ENCODE data around the gene GP9. TPM values are rescaled to one million over a fixed set of nuclear protein-coding genes. Genes with fewer than 3 reads are reported as not detected.
"Not testable (repeated sequence)": the region's sequence is repeated elsewhere in the genome, so short reads cannot be mapped to it uniquely, and the experiment has no call there.

Gene GP9
- total RNA-seq, 6 experiments from 2014 or later = 0.50 TPM; not detected in 5

DNA sequence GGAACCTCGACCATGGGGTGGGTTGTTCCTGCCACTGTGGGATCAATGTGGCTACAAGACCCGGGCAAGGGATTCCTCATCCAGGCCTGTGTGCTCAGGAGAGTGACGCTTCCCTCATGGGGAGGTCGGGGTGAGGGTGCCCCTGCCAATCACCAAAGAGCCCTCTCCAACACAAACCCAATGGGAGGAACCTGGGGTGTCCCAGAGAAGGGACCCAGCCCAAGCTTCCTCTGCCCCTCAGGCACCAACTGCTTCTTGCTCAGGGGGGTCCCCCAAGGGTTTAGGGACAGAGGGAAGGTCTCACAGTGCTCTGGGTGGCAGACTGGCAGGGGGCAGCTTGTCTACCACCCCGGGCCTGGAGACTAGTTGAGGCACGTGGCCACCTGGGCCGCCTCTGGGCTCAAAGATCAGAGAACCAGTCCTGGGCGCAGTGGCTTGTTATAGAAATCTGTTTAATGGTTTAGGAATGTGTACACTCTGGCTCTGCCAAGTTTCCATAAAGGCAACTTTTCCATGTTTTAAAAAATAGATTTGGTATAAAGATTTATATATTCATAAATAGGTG, 26.6 kb downstream of the GP9 start:
- Histone ChIP-seq H3K9me3 (no peaks in the 10 kb centered on the region), H3K4me1 (no peaks in the 10 kb centered on the region), H3K36me3 (peaks cover 0 to 11% (median 4%) of the 10 kb centered on the region in 4 donors), H3K27ac (peak overlapping the region; percentile 40 to 57 (median 51)), H3K4me3 (no peak overlapping the region), H3K27me3 (no peaks in the 10 kb centered on the region)
- TF ChIP-seq, protein P1, sequence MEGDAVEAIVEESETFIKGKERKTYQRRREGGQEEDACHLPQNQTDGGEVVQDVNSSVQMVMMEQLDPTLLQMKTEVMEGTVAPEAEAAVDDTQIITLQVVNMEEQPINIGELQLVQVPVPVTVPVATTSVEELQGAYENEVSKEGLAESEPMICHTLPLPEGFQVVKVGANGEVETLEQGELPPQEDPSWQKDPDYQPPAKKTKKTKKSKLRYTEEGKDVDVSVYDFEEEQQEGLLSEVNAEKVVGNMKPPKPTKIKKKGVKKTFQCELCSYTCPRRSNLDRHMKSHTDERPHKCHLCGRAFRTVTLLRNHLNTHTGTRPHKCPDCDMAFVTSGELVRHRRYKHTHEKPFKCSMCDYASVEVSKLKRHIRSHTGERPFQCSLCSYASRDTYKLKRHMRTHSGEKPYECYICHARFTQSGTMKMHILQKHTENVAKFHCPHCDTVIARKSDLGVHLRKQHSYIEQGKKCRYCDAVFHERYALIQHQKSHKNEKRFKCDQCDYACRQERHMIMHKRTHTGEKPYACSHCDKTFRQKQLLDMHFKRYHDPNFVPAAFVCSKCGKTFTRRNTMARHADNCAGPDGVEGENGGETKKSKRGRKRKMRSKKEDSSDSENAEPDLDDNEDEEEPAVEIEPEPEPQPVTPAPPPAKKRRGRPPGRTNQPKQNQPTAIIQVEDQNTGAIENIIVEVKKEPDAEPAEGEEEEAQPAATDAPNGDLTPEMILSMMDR (IDR thresholded peaks at IDR 0.05) = no peak
- no peak for TF ChIP-seq POLR2A (IDR thresholded peaks at IDR 0.05)
- WGBS (ENCODE audit: insufficient coverage, low coverage, low lambda C conversion rate, missing lambda C conversion rate) = no CpG with 5 or more reads among the region's 8 CpGs
- intact Hi-C loops (cut with DNase I) = no loop called here
- ATAC-seq (peak in 2 of 4 donors; percentile 3 to 20), DNase-seq (no peak)

DNA sequence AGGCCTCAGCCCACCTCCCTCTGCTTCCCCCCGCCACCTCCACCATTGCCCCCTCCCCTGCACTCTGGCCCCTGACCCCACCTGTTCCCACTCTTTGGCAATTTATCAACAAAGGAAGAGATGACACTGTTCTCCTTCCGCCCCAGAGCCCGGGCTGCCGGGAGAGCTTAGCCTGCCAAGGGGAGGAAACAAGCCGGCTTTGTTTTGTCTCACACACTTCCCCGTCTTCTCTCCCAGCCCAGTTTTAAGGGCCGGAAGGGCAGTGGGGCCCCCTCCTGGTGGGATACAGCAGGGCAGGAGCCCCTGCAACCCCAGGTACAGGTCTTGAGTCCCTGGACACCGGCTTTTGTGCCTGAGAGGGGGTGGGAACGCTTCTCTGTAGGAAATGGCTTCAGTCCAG, 27.3 kb downstream of the GP9 start:
- H3K9me3 ChIP-seq; H3K27ac ChIP-seq; DNase-seq; H3K4me3 ChIP-seq; H3K4me1 ChIP-seq; H3K27me3 ChIP-seq; intact Hi-C loops (cut with DNase I): not testable (repeated sequence)
- ATAC-seq = peak; percentile 66 to 76 (median 71)
- no CpG with 5 or more reads among the region's 9 CpGs for WGBS (ENCODE audit: insufficient coverage, low coverage, low lambda C conversion rate, missing lambda C conversion rate)
- peaks cover 0 to 15% (median 5%) of the 10 kb centered on the region in 4 donors for H3K36me3 ChIP-seq

DNA sequence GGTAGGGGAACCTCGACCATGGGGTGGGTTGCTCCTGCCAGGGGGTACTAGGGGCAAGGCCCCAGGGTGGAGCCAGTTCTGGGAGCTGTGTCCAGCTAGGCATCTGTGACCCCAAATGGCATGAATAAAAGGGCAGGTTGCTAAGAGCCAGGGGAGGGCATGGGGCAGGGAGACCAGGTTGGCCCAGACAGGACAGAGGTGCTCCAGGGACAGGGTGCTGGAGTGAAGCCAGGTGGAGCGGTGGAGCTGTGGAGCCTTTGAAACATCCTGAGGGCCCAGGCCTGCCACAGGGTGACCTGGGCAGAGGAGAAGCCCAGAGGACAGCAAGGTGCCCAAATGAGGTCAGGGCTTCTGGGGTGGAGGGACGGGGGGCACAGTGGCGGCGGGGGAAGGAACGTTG, 27.7 kb downstream of the GP9 start:
- intact Hi-C loops (cut with DNase I); H3K4me1 ChIP-seq; H3K27ac ChIP-seq; DNase-seq; H3K9me3 ChIP-seq; H3K4me3 ChIP-seq; H3K27me3 ChIP-seq: not testable (repeated sequence)
- WGBS (ENCODE audit: insufficient coverage, low coverage, low lambda C conversion rate, missing lambda C conversion rate) = no CpG with 5 or more reads among the region's 6 CpGs
- peak; percentile 14 to 77 (median 68) for ATAC-seq
- H3K36me3 ChIP-seq = peaks cover 0 to 19% (median 6%) of the 10 kb centered on the region in 4 donors

DNA sequence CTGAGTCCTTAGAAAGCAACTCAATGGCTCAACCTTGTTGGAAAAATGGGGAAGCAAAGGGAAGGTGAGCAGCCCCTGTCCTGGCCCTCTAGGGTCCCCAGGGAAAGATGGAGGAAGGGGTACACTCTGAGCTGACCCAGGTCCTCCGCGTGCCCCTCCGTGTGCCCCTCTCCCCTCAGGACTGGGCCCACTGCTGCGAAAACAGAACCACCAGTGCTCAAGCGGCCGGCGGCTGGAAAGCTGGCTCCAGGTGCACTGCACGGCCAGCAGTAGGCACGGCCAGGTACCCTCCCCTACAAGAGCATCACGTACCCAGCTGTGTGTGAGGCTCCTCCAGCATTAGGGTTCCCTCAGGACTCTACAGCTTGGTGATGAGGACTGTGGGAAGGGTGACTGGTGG, 34.7 kb downstream of the GP9 start:
- TF ChIP-seq, protein P1 (IDR thresholded peaks at IDR 0.05) = no peak
- no peak for TF ChIP-seq POLR2A (IDR thresholded peaks at IDR 0.05)
- WGBS (ENCODE audit: insufficient coverage, low coverage, low lambda C conversion rate, missing lambda C conversion rate) = no CpG with 5 or more reads among the region's 10 CpGs
- H3K36me3 ChIP-seq = peaks cover 0 to 29% (median 15%) of the 10 kb centered on the region in 4 donors
- H3K4me1 ChIP-seq = no peaks in the 10 kb centered on the region
- H3K4me3 ChIP-seq = no peak overlapping the region
- H3K9me3 ChIP-seq = no peaks in the 10 kb centered on the region
- H3K27ac ChIP-seq = no peak overlapping the region
- intact Hi-C loops (cut with DNase I) = no loop called here
- ATAC-seq (peak in 1 of 4 donors; percentile 5), DNase-seq (no peak)
- no peaks in the 10 kb centered on the region for H3K27me3 ChIP-seq

DNA sequence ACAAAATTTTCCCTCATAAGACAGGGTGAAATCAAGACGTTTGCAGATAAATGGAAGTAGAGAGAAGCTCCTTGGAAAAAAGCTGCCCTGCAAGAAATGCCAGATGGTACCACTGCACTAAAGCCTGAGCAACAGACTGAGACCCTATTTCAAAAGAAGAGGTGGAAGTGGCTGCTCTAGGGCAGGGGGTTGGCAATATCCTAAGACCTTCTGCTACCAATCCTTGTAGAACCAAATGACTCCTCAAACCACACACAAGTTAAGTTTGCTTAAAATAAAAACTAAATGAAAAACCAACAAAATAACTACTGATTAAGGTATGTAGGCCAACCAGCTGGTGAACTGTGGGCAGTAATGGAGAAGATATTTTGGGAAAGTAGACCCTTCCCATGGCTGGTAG, 39.7 kb downstream of the GP9 start:
- WGBS (ENCODE audit: insufficient coverage, low coverage, low lambda C conversion rate, missing lambda C conversion rate) = 69% methylated on average over 1 of the region's 1 CpG
- Histone ChIP-seq H3K9me3 (no peaks in the 10 kb centered on the region), H3K27me3 (no peaks in the 10 kb centered on the region), H3K36me3 (peaks cover 0 to 6% (median 2%) of the 10 kb centered on the region in 4 donors), H3K27ac (no peak overlapping the region), H3K4me3 (no peak overlapping the region), H3K4me1 (peaks cover 0 to 11% (median 0%) of the 10 kb centered on the region in 4 donors)
- no peak for DNase-seq
- intact Hi-C loops (cut with DNase I) = no loop called here
- TF ChIP-seq, protein P1 (IDR thresholded peaks at IDR 0.05) = no peak
- no peak for TF ChIP-seq POLR2A (IDR thresholded peaks at IDR 0.05)
- no peak for ATAC-seq
